Adrenal gland (tissue), 5 donors: Measurements from ENCODE around the gene CXXC5.
"Not testable (repeated sequence)": the region's sequence is repeated elsewhere in the genome, so short reads cannot be mapped to it uniquely, and the experiment has no call there.

ENCODE experiments used
- CTCF ChIP-seq, 6 experiments: fragments of 450-650 bp in 4 of 6; fragments of 200-600 bp in 2 of 6; sonication (generic) in 1 of 6; IDR thresholded peaks; 1 replicate in 5 of 6; 2 replicates in 1 of 6; pipeline versions ENCODE4 v1.5.1 to v1.8.0; 2016 to 2021; ENCODE audit warnings: antibody characterized with exemption in 6 of 6, mild to moderate bottlenecking in 2 of 6, moderate library complexity in 1 of 6
- POLR2A ChIP-seq, 2 donors: fragments of 450-650 bp; IDR thresholded peaks; one replicate each; pipeline ENCODE4 v1.6.1; 2017; ENCODE audit warnings: antibody characterized with exemption in 2 of 2, mild to moderate bottlenecking in 2 of 2, moderate library complexity in 1 of 2
- donor health status: DM: no; HTN: no; CAD: no.

- not testable (repeated sequence) for TF ChIP-seq CTCF, POLR2A (IDR thresholded peaks at IDR 0.05)
Observed at GRCh38 chr5:139598601-139598965, 49.6 kb upstream of the CXXC5 start.
